HG03066 (cell line): ENCODE measurements around the gene MYADML2.

Experiments
- ATAC-seq: cut with Tn5 transposase; IDR thresholded peaks from one replicate; pipeline ENCODE4 v1.9.1; 2021; ENCODE audit warnings: low read depth; ENCODE audit not compliant: unreplicated experiment

MYADML2 gene

GRCh38 chr17:81913394-81914102 is 33.5 kb downstream of the MYADML2 start:
- ATAC-seq, result no peak

GRCh38 chr17:81912441-81913309 is 34.4 kb downstream of the MYADML2 start:
- no peak for ATAC-seq

GRCh38 chr17:81911969-81912368 is 35.1 kb downstream of the MYADML2 start:
- ATAC-seq, result no peak

- ATAC-seq, result peak; percentile 81
These were observed 35.6 kb downstream of the MYADML2 start, which contains the start of gene PCYT2 for GRCh38 chr17:81911277-81911961. PCYT2 (minus strand) TSS chr17:81911399; CDS start chr17:81911355, 44 bp downstream.

GRCh38 chr17:81910840-81911276 is 36.2 kb downstream of the MYADML2 start:
- peak; percentile 24 for ATAC-seq

GRCh38 chr17:81909966-81910839 is 36.8 kb downstream of the MYADML2 start:
- ATAC-seq, result no peak

GRCh38 chr17:81909231-81909630 is 37.8 kb downstream of the MYADML2 start:
- ATAC-seq, result no peak

GRCh38 chr17:81908793-81909192 is 38.2 kb downstream of the MYADML2 start:
- ATAC-seq, result no peak

- no peak for ATAC-seq
These were observed 39.6 kb downstream of the MYADML2 start for GRCh38 chr17:81907219-81908145.

- no peak for ATAC-seq
These were observed 40.4 kb downstream of the MYADML2 start for GRCh38 chr17:81906476-81907218.

GRCh38 chr17:81905993-81906392 is 41.0 kb downstream of the MYADML2 start:
- ATAC-seq, result no peak

- ATAC-seq, result no peak
These were observed 41.6 kb downstream of the MYADML2 start for GRCh38 chr17:81905424-81905875.

GRCh38 chr17:81904600-81905423 is 42.2 kb downstream of the MYADML2 start:
- ATAC-seq, result no peak

GRCh38 chr17:81903896-81904599 is 43.0 kb downstream of the MYADML2 start:
- ATAC-seq, result no peak

- ATAC-seq, result no peak
These were observed 43.6 kb downstream of the MYADML2 start for GRCh38 chr17:81903415-81903831.

GRCh38 chr17:81902653-81903414 is 44.2 kb downstream of the MYADML2 start:
- ATAC-seq, result no peak
